ENCODE measurements around the gene SRGAP2C.
"Not testable (repeated sequence)": the region's sequence is repeated elsewhere in the genome, so short reads cannot be mapped to it uniquely, and the experiment has no call there.

DNA sequence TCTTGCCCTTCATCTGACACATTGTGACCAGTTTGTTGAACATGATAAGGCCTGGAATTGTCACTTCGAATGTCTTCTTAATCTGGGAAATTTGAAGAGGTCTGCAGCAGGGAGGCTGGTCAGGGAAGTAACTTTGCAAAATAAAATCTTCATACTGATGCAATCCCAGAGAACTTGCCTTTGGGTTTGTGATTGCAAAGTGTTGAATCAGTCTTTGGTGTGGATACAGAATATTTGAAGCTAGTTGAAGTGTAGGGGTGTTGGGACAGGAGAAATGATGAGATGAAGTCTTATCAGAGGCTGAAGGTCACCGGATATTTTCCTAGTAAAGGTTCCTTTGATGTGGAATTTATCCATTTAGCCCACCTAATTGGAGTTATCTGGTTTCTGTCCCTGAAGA lies 42.1 kb downstream of the SRGAP2C start:
- TF ChIP-seq CTCF (IDR thresholded peaks at IDR 0.05); POLR2A (IDR thresholded peaks at IDR 0.05; ENCODE audit: low read depth); EP300 (IDR thresholded peaks at IDR 0.05): not testable (repeated sequence)

Measured in esophagus muscularis mucosa (tissue), 4 donors.